K562 (cell line): Measurements from ENCODE around the gene KCTD13. TPM values are rescaled to one million over a fixed set of nuclear protein-coding genes. Genes with fewer than 3 reads are reported as not detected.

ENCODE experiments used
- ATAC-seq: fragments of 200-7000 bp; cut with Tn5 transposase; 3 replicates; pipeline ENCODE4 v1.9.1; 2020; ENCODE audit warnings: moderate library complexity
- BruUV-seq: library from RNA; stranded (reverse); fragments of 400-500 nt; replicated peaks from 2 replicates; lab custom pipeline; 2021; lab: Mats Ljungman, UMichigan
- CTCF ChIA-PET: fragments of 300-600 bp; formaldehyde crosslinking; extraction: SDS; loops from one replicate; lab custom pipeline; 2021; ENCODE audit warnings: low intra/inter-chr PET ratio; lab: Yijun Ruan, JAX
- POLR2A ChIA-PET: fragments of 300-600, 350-650 bp; sonication (Branson Sonifier 250); formaldehyde crosslinking; extraction: SDS; loops from one replicate; lab custom pipeline; 2021; ENCODE audit warnings: antibody characterized with exemption, inconsistent platforms; lab: Yijun Ruan, JAX
- DNase-seq, 4 experiments: peaks; one replicate each; pipeline versions ENCODE4 v3.0.0 to v3.0.0-alpha.2; 2011 to 2018; ENCODE audit warnings: low spot score in 3 of 4, mixed read lengths in 3 of 4; ENCODE audit errors: extremely low read depth in 1 of 4
- FAIRE-seq: peaks from 2 replicates; lab custom pipeline; 2011; peaks lifted over from hg19 to GRCh38; lab: Jason Lieb, UNC
- H2AFZ ChIP-seq: 2 replicates; pipeline ENCODE4 v1.6.0; 2011; ENCODE audit warnings: low read depth, low read length, control low read depth, inconsistent platforms
- H3K27ac ChIP-seq: fragments of 200-600 bp; 3 replicates; pipeline ENCODE4 v1.8.0; 2011; ENCODE audit warnings: low read depth, mild to moderate bottlenecking, control low read depth, inconsistent platforms, low read length, moderate library complexity, mixed read lengths; ENCODE audit errors: extremely low read depth
- H3K27me3 ChIP-seq, 2 experiments: fragments of 300-600 bp in 1 of 2; 2 replicates in 1 of 2; 3 replicates in 1 of 2; pipeline versions ENCODE4 v1.6.0 to v1.8.0; 2011; ENCODE audit warnings: inconsistent platforms in 2 of 2, low read length in 2 of 2, mild to moderate bottlenecking in 1 of 2, mixed read lengths in 1 of 2, moderate library complexity in 1 of 2; ENCODE audit not compliant: control insufficient read depth in 2 of 2, insufficient read depth in 2 of 2
- H3K36me3 ChIP-seq: fragments of 300-600 bp; 3 replicates; pipeline ENCODE4 v1.8.0; 2011; ENCODE audit warnings: mild to moderate bottlenecking, low read length, inconsistent platforms; ENCODE audit not compliant: control insufficient read depth, insufficient read depth
- H3K4me1 ChIP-seq, 2 experiments: fragments of 200-600 bp in 1 of 2; replicated peaks in 1 of 2; 2 replicates in 1 of 2; 3 replicates in 1 of 2; pipeline versions ENCODE4 v1.5.1 to v1.8.0; 2011; ENCODE audit warnings: inconsistent platforms in 2 of 2, low read length in 2 of 2, mild to moderate bottlenecking in 1 of 2, mixed read lengths in 1 of 2, moderate library complexity in 1 of 2; ENCODE audit not compliant: control insufficient read depth in 2 of 2, insufficient read depth in 2 of 2
- H3K4me2 ChIP-seq: 2 replicates; pipeline ENCODE4 v1.6.1; 2011; ENCODE audit warnings: low read length, control low read depth, inconsistent platforms, mixed read lengths; ENCODE audit not compliant: insufficient read depth
- H3K4me3 ChIP-seq: fragments of 200-600 bp; sonication (generic), shearing (Covaris generic); 2 replicates; pipeline ENCODE4 v1.5.1; 2016; ENCODE audit warnings: control low read depth, inconsistent platforms
- H3K79me2 ChIP-seq: fragments of 200-600 bp; 3 replicates; pipeline ENCODE4 v1.8.0; 2011; ENCODE audit warnings: low read length, inconsistent platforms; ENCODE audit not compliant: control insufficient read depth, insufficient read depth
- H3K9ac ChIP-seq, 2 experiments: 2 replicates each; pipeline versions ENCODE4 v1.6.0 to v1.6.1; 2011; ENCODE audit warnings: low read depth in 2 of 2, low read length in 2 of 2, control low read depth in 1 of 2, inconsistent platforms in 1 of 2, mild to moderate bottlenecking in 1 of 2, mixed read lengths in 1 of 2; ENCODE audit not compliant: insufficient read depth in 1 of 2
- H3K9me1 ChIP-seq: one replicate; pipeline ENCODE4 v1.6.0; 2011; ENCODE audit warnings: inconsistent platforms, mild to moderate bottlenecking, low read length, moderate library complexity; ENCODE audit not compliant: control insufficient read depth, insufficient read depth
- H3K9me3 ChIP-seq: replicated peaks from 2 replicates; pipeline ENCODE4 v1.5.1; 2011; ENCODE audit warnings: low read depth, low read length, inconsistent platforms; ENCODE audit not compliant: control insufficient read depth, insufficient read depth
- H4K20me1 ChIP-seq: replicated peaks from 2 replicates; pipeline ENCODE4 v1.6.1; 2011; ENCODE audit warnings: low read length, inconsistent platforms, mixed read lengths; ENCODE audit not compliant: control insufficient read depth, insufficient read depth
- EHMT2 ChIP-seq: fragments of 450-650 bp; IDR thresholded peaks from 2 replicates; pipeline ENCODE4 v1.6.1; 2018; ENCODE audit warnings: antibody characterized with exemption
- HNRNPLL ChIP-seq: fragments of 200-400 bp; formaldehyde crosslinking; IDR thresholded peaks from 2 replicates; pipeline ENCODE4 v1.6.1; 2017; ENCODE audit warnings: low read length, low read depth, mild to moderate bottlenecking; ENCODE audit not compliant: poor library complexity, severe bottlenecking
- KLF6 ChIP-seq: fragments of 250-450 bp; sonication (Bioruptor Pico); IDR thresholded peaks from 2 replicates; pipeline ENCODE4 v1.4.0; 2020; ENCODE audit warnings: mild to moderate bottlenecking, moderate library complexity, borderline replicate concordance
- MYBL2 ChIP-seq, 2 experiments: fragments of 450-650 bp in 1 of 2; sonication (generic) in 1 of 2; formaldehyde crosslinking in 1 of 2; IDR thresholded peaks; 2 replicates each; pipeline versions ENCODE4 v1.6.1 to v1.8.1; 2017 to 2022; ENCODE audit warnings: borderline replicate concordance in 1 of 2, inconsistent platforms in 1 of 2, low read depth in 1 of 2, mild to moderate bottlenecking in 1 of 2, missing genetic modification reagents in 1 of 2, moderate library complexity in 1 of 2
- TBL1XR1 ChIP-seq, 2 experiments: IDR thresholded peaks; 2 replicates each; pipeline ENCODE4 v1.6.1; 2012; ENCODE audit warnings: improper control_type of control experiment in 2 of 2, low read length in 2 of 2, mild to moderate bottlenecking in 1 of 2
- ZBTB7A ChIP-seq: IDR thresholded peaks from 2 replicates; pipeline ENCODE4 v1.6.1; 2011; ENCODE audit warnings: low read depth, mild to moderate bottlenecking, low read length, moderate library complexity, borderline replicate concordance; ENCODE audit not compliant: control insufficient read depth
- ZNF740 ChIP-seq, 3 experiments: fragments of 200-800 bp in 1 of 3; sonication (Bioruptor generic) in 1 of 3; sonication (generic) in 1 of 3; formaldehyde crosslinking in 1 of 3; IDR thresholded peaks; 2 replicates each; pipeline versions ENCODE4 v1.6.1 to v1.8.0; 2016 to 2022; ENCODE audit warnings: mild to moderate bottlenecking in 2 of 3, missing compliant biosample characterization in 2 of 3, missing genetic modification characterization in 2 of 3, missing genetic modification reagents in 1 of 3
- ZSCAN32 ChIP-seq: fragments of 450-650 bp; formaldehyde crosslinking; IDR thresholded peaks from 2 replicates; pipeline ENCODE4 v1.4.0; 2020; ENCODE audit warnings: mild to moderate bottlenecking, moderate library complexity
- WGBS: fragments of 100-300 bp; shearing (Covaris generic); methylation state at CpG from one replicate; pipeline ENCODE4 v1.1.6; 2016; ENCODE audit warnings: low coverage, mixed read lengths; ENCODE audit not compliant: insufficient coverage; ENCODE audit errors: missing lambda C conversion rate; 5-methylcytosine and 5-hydroxymethylcytosine counted together
- in situ Hi-C: fragments of 300-500 bp; cut with MboI; formaldehyde crosslinking; loops from 4 replicates; pipeline ENCODE4 v1.15.0; 2018; ENCODE audit warnings: inconsistent platforms, mixed read lengths
- intact Hi-C: fragments of 100-400 bp; cut with micrococcal nuclease; formaldehyde crosslinking; loops from 2 replicates; pipeline ENCODE4 v1.14.2; 2022
- polyA plus RNA-seq, 8 experiments: library from polyadenylated mRNA; depleted of rRNA in 4 of 8; stranded (reverse) in 5 of 8; unstranded in 3 of 8; fragments of >200 nt; fragmentation: Nextera tagmentation in 2 of 8; fragmentation: Illumina TruSeq in 1 of 8; extraction: Ambion mirVana in 2 of 8; extraction: Trizol in 1 of 8; gene quantifications; 2 replicates each; pipeline versions ENCODE4 v1.2.1 to v1.2.3, GENCODE V29; 2011 to 2014; ENCODE audit warnings: inconsistent platforms in 1 of 8, missing spikeins in 1 of 8
- total RNA-seq, 7 experiments: library from RNA; depleted of rRNA in 6 of 7; stranded (reverse); fragments of >200 nt in 6 of 7; fragmentation: Illumina TruSeq in 2 of 7; extraction: Trizol in 2 of 7; gene quantifications; 2 replicates each; pipeline versions ENCODE4 v1.2.1 to v1.2.3, GENCODE V29; 2011 to 2021; ENCODE audit warnings: low replicate concordance in 1 of 7

The KCTD13 gene
- total and polyA plus RNA-seq, 9 of the 15 experiments (the other 6 are each of a cell fraction or from before 2014, with no cell fraction given), result 1.0 to 20.6 (median 9.8) TPM

- Histone ChIP-seq H2AFZ (no peak overlapping the region), H3K36me3 (no peaks in the 10 kb centered on the region), H3K4me1 (peaks cover 0 to 32% of the 10 kb centered on the region in 2 experiments; a peak in 3 of 5 replicates), H3K27ac (no peak overlapping the region), H3K79me2 (no peaks in the 10 kb centered on the region), H3K27me3 (peaks cover 16 to 25% of the 10 kb centered on the region in 2 experiments)
- 3% methylated on average over 14 of the region's 25 CpGs for WGBS
- FAIRE-seq (no peak), DNase-seq (peak in 1 of 4 experiments; percentile 53)
- in situ Hi-C loops, result no loop called here
- BruUV-seq, result no TSS peak
- TF ChIP-seq ZBTB7A (0 out of 2 replicates have a peak, but pooled peaks have one; percentile 24), ZSCAN32 (no peak)
- TF ChIP-seq, all 486 proteins: peak for 1
- ATAC-seq, result no peak
- ChIA-PET CTCF (no interaction called here), POLR2A (interaction anchor here (1.5 to 1.6 kb wide), 2 partner anchors 13 to 18 kb away, joined by 4 to 5 read pairs; no protein-coding TSS in a partner anchor)
- peaks cover 13% of the 10 kb centered on the region; the same call in 1 of the 2 replicates for H4K20me1 ChIP-seq
- no peak overlapping the region for H3K9ac ChIP-seq
- peak overlapping the region; percentile 59; the same call in 1 of the 2 replicates for H3K4me3 ChIP-seq
- intact Hi-C loops, result no loop called here
- H3K9me3 ChIP-seq, result no peaks in the 10 kb centered on the region
- H3K4me2 ChIP-seq, result peak overlapping the region; percentile 74; the same call in 1 of the 2 replicates
- peaks cover 3% of the 10 kb centered on the region for H3K9me1 ChIP-seq
These were observed 27.1 kb downstream of the KCTD13 start for GRCh38 chr16:29898804-29899515.

- peaks cover 3% of the 10 kb centered on the region for H3K9me1 ChIP-seq
- H3K27me3 ChIP-seq, result peaks cover 14 to 25% of the 10 kb centered on the region in 2 experiments
- ChIA-PET CTCF (no interaction called here), POLR2A (interaction anchor here (1.1 to 1.5 kb wide), 2 partner anchors 10 to 17 kb away, joined by 4 read pairs; no protein-coding TSS in a partner anchor)
- no peak for DNase-seq
- H3K9me3 ChIP-seq, result no peaks in the 10 kb centered on the region
- H3K4me2 ChIP-seq, result no peak overlapping the region
- BruUV-seq, result no TSS peak
- no peaks in the 10 kb centered on the region for H3K36me3 ChIP-seq
- no peaks in the 10 kb centered on the region for H3K79me2 ChIP-seq
- peaks cover 13% of the 10 kb centered on the region; the same call in 1 of the 2 replicates for H4K20me1 ChIP-seq
- 9% methylated on average over 9 of the region's 9 CpGs for WGBS
- in situ Hi-C loops (no loop called here), intact Hi-C loops (no loop called here)
- no peak overlapping the region for H3K4me3 ChIP-seq
- no peak for ATAC-seq
- FAIRE-seq, result no peak
- H2AFZ ChIP-seq, result no peak overlapping the region
- H3K27ac ChIP-seq, result no peak overlapping the region
- no peak overlapping the region for H3K9ac ChIP-seq
- peaks cover 0 to 35% of the 10 kb centered on the region in 2 experiments; a peak in 3 of 5 replicates for H3K4me1 ChIP-seq
- TF ChIP-seq KLF6 (CRISPR knock-in tag) (no peak), EHMT2 (peak; percentile 55; the same call in 1 of the 2 replicates), HNRNPLL (no peak), MYBL2 (IDR thresholded peaks at IDR 0.05; ENCODE audit: low read depth) (no peak), MYBL2 (CRISPR knock-in tag; IDR thresholded peaks at IDR 0.05; ENCODE audit: borderline replicate concordance) (no peak), TBL1XR1 (IDR thresholded peaks at IDR 0.05; ENCODE audit: low read length in 2 of 2) (no peak), ZNF740 (CRISPR knock-in tag; IDR thresholded peaks at IDR 0.05) (no peak), ZNF740 (tag; IDR thresholded peaks at IDR 0.05) (peak in 1 of 2 experiments; percentile 44; a peak in 1 of 4 replicates)
These were observed 27.8 kb downstream of the KCTD13 start for GRCh38 chr16:29898135-29898803.
